GM12801 (cell line): ENCODE results near the gene TUFM.

Experiments
- TF ChIP-seq, protein P1 (sequence below): IDR thresholded peaks from one replicate; pipeline ENCODE4 v1.5.1; 2011; ENCODE audit warnings: control low read depth; ENCODE audit not compliant: insufficient read length; ENCODE audit errors: extremely low read depth

The TUFM gene

DNA sequence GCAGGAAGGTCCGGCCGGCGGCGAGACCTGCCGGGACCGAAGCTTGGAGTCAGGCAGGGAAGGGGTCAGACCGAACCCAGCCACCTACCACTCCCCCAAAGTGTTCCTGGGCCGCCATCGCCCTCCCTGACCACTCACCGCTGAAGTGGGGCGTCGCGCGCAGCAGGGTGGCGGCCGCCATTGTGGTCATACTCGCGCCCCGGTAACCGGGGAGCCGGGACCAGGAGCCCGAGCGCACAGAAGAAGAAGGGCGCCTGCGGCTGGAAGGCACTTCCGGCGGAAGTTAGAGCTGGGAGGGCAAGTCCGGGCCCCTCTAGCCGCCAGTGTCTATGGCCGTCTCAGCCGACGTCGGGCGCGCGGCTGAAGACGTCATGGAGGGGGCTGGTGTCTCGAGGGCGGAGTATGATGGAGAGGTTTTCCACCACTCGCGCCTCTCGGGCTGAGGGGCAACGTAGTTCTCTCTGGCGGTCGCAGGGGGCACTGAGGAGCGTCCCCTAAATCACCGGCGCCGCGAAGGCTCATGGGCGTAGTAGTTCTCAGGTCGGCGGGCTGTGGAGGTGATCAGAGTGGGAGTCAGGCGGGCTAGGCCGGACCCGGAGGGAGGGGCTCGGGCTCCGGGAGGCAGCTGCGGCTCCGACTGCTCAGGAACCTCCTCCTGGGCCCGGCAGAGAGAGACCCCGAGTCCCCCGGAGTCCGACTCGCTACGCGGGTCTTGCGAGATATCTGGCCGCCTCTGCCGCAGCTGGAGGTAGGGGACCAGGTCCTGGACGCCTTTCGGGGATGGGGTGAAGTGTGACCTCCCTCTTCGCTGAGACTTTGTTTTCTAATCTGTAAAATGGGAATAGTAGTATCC lies at the start of gene TUFM:
TSS of gene TUFM (minus strand) at position 269 of the 853 bp plus-strand sequence. CDS start at position 190, 79 bp downstream.
- TF ChIP-seq, protein P1, sequence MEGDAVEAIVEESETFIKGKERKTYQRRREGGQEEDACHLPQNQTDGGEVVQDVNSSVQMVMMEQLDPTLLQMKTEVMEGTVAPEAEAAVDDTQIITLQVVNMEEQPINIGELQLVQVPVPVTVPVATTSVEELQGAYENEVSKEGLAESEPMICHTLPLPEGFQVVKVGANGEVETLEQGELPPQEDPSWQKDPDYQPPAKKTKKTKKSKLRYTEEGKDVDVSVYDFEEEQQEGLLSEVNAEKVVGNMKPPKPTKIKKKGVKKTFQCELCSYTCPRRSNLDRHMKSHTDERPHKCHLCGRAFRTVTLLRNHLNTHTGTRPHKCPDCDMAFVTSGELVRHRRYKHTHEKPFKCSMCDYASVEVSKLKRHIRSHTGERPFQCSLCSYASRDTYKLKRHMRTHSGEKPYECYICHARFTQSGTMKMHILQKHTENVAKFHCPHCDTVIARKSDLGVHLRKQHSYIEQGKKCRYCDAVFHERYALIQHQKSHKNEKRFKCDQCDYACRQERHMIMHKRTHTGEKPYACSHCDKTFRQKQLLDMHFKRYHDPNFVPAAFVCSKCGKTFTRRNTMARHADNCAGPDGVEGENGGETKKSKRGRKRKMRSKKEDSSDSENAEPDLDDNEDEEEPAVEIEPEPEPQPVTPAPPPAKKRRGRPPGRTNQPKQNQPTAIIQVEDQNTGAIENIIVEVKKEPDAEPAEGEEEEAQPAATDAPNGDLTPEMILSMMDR, result no peak

DNA sequence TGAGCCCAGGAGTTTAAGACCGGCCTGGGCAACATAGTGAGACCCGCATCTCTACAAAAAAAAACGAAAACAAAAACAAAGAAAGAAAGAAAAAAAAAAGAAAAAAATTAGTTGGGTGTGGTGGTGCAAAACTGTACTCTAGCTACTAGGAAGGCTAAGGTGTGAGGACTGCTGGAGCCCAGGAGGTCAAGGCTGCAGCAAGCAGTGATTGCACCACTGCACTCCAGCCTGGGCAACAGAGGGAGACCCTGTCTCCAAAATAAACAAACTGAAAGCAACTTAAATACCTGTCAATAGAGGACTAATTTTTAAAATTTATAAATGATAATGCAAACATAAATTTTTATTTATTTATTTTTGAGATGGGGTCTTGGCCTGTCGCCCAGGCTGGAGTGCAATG lies 49.5 kb upstream of the TUFM start:
- TF ChIP-seq, protein P1, result no peak

DNA sequence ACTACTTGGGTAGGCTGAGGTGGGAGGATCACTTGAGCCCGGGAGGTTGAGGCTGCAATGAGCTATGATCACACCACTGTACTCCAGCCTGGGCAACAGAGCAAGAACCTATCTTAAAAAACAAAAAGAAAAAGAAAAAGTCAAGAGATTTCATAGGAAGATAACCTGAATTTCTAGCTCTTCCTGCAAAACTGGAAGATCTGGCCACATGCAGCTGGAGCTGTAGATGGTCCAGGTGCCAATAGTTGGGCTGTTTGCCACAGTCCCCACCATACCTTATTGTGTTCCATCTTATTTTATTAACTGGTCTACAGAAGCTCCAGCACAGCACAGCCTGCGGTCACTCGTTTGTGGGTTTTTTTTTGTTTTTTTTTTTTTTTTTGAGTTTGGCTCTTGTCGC lies 47.1 kb upstream of the TUFM start:
- TF ChIP-seq, protein P1, result no peak

GRCh38 chr16:28891964-28892890 lies 46.1 kb upstream of the TUFM start:
- TF ChIP-seq, protein P1, result no peak

DNA sequence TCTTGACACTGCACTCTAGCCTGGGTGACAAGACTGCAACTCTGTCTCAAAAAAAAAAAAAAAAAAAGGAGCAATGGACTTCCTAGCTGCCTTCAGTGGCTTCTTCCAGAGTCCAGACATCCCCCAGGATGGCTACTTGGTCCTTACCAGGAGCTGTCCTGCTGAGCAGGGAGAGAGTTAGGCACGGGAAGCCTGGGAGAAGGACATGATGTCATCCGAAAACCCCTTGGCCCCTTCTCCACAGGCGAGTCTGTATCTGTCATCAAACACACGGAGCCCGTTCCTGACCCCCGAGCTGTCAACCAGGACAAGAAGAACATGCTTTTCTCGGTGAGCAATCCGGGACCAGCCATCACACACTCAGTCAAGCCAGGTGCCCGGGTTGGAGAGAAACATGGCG lies 40.8 kb upstream of the TUFM start:
- TF ChIP-seq, protein P1, result no peak

DNA sequence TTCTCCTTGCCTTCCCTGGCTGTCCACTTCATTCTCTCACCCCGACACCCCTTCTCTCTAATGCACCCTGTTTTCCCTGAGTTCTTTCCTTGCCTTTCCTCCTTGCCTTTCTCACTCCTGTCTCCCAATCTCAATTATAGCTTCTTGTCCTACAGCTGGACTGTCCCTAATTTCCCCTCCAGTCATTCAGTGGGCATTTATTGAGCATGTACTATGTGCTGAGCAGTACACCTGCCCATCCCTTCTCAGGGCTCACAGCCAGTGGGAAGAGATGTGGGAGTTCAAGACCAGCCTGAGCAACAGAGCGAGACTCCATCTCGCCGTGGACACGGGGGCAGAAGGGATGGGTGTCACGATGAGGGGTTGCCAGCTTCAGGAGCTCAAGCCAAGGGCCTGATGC lies 37.9 kb upstream of the TUFM start:
- TF ChIP-seq, protein P1, result no peak

DNA sequence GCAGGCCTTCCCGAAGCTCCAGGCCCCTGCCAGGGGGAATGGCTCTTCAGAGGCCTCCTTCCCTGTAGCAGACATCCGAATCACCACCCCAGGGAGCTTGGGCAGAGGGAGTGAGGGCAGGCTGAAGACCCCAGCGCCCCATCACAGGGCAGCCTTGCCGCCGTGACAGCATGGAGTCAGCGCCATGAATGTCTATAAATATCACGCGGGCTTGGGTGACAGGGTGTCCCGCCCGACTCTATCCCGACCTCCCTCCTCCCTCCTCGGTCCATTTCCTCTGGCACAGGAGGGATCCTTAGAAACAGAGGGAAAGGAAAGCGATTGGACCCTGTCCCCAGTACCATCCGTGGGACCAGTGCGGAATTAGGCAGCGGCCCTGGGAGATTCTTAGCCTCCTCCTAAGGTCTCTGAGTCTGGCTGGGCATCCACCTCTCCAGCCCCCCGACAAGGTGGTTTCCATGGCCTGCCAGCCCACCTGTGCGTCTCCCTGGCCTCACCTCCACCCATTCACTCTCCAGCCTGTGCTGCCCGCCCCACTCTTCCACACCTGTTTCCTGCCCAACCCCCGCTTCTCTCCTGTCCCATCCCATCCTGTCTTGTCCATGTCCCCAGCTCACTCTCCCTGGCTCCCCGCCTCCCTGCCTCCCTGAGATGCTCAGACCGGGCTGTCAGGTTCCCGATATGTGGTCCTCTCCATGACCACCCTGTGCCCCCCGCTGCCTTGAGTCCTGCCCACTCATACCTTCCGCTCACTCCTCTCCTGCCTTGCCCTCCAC lies 37.3 kb upstream of the TUFM start:
- TF ChIP-seq, protein P1, result no peak
